ENCODE data around the gene NCAPH2.

The NCAPH2 gene

DNA sequence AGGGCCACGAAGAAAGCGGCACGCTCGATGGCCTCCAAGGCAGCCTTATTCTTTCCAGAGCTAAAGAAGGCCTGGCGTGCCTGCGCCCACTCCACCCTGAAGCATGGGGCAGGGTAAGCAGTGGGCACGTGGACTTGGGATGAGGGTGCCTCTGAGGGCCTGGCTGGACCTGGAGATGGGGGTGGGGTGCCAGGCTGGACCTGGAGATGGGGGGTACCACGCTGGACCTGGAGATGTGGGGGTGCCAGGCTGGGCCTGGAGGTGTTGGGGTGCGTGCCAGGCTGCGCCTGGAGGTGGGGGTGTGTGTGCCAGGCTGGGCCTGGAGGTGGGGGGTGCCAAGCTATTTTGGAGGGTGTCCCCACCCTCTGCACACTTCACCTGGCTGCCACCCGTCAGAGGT, 64.9 kb downstream of the NCAPH2 start:
- DNase-seq (ENCODE audit: low read depth in 2 of 2): no peak

DNA sequence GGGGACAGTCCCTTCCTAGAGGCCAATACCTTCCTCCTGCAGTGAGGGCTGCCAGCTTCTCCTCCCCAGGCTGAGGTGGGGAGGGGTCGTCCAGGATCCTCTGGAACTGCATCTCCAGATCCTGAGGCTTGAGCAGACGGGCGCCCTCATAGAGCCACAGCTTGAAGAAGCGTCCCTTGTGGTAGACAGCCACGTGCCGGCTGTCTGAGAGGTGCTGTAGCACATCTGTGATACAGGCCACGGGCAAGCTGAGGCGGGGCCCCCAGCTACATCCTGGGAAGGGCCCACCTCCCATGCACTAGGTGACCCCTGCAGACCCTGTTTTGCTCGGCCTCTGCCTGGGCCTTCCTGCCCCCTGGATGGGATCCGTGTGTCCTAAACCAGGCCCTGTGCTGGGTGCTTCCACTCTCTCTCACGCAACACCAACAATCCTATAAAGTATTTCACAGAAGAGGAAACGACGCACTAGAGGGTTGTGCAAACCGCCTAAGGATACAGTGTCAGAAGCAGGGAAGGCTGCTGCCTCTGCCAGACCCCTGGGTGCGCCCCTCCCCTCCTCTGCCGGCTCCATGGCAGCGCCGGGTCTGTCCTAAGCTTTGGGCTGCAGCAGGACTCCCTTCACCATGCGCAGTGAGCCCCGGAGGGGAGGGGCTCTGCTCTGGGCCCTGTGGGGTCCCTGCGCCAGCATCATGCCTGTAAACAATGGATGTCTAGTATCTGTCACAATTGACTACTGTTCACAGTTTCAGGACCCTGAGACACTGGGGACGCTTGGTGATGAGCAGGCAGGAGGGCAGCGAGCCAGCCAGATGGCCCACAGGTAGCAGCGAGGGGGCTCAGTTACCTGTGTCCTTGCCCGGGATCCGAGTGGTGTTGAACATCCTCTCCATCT, 65.7 kb downstream of the NCAPH2 start:
- no peak for DNase-seq (ENCODE audit: low read depth in 2 of 2)

DNA sequence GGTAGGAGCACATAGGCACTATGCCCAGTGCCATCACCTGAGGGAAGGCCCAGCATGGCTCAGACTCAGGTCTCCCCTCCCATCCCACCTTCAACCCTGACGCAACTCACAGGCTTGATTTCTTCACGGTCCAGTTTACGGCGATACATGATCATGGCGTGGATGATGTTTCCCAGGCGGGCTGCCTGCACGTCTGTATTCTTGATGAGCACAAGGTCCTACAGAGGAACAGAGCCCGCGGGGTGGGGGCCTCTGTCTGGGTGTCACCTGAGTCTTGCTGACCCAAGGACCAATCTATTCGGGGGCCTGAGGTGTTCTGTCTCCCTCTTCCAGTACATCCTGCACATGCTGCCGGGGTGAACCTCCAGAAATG, 66.3 kb downstream of the NCAPH2 start:
- no peak for DNase-seq (ENCODE audit: low read depth in 2 of 2)

Data from stimulated activated CD4-positive, alpha-beta T cell treated with anti-CD3 and anti-CD28 coated beads, Interleukin-4, amount 100 ng/mL, for 48 hours (primary cell).